Liver (tissue), 9 donors: ENCODE data around the gene ZBTB12. TPM values are rescaled to one million over a fixed set of nuclear protein-coding genes. Genes with fewer than 3 reads are reported as not detected.

Experiments
- DNase-seq: peaks from one replicate; pipeline ENCODE4 v3.0.0-alpha.2; 2017; ENCODE audit warnings: low spot score
- H3K27ac ChIP-seq, 2 donors: one replicate each; pipeline ENCODE4 v1.7.0; 2013; ENCODE audit warnings: inconsistent platforms in 2 of 2, low read length in 2 of 2, control low read depth in 1 of 2, low read depth in 1 of 2, mild to moderate bottlenecking in 1 of 2
- H3K27me3 ChIP-seq, 4 donors: one replicate each; pipeline versions ENCODE4 v1.6.1 to v1.7.0; 2013; ENCODE audit warnings: low read length in 3 of 4, inconsistent platforms in 1 of 4, mild to moderate bottlenecking in 1 of 4, moderate library complexity in 1 of 4; ENCODE audit not compliant: control insufficient read depth in 4 of 4, insufficient read depth in 4 of 4
- H3K36me3 ChIP-seq, 4 donors: one replicate each; pipeline versions ENCODE4 v1.6.1 to v1.7.0; 2013; ENCODE audit warnings: low read length in 3 of 4, mild to moderate bottlenecking in 3 of 4, low read depth in 1 of 4, moderate library complexity in 1 of 4; ENCODE audit not compliant: control insufficient read depth in 4 of 4, insufficient read depth in 3 of 4
- H3K4me1 ChIP-seq, 4 donors: one replicate each; pipeline versions ENCODE4 v1.6.1 to v1.7.0; 2013; ENCODE audit warnings: low read length in 3 of 4, mild to moderate bottlenecking in 3 of 4, moderate library complexity in 1 of 4; ENCODE audit not compliant: control insufficient read depth in 4 of 4, insufficient read depth in 4 of 4
- H3K4me3 ChIP-seq, 3 donors: one replicate each; pipeline versions ENCODE4 v1.6.1 to v1.7.0; 2013; ENCODE audit warnings: low read length in 3 of 3, control low read depth in 1 of 3, low read depth in 1 of 3, mild to moderate bottlenecking in 1 of 3
- H3K9ac ChIP-seq, 2 donors: one replicate each; pipeline ENCODE4 v1.7.0; 2013; ENCODE audit warnings: low read length in 2 of 2, mild to moderate bottlenecking in 2 of 2, moderate library complexity in 2 of 2, control low read depth in 1 of 2, low read depth in 1 of 2
- H3K9me3 ChIP-seq, 4 donors: one replicate each; pipeline versions ENCODE4 v1.6.1 to v1.7.0; 2013; ENCODE audit warnings: low read length in 3 of 4; ENCODE audit not compliant: control insufficient read depth in 4 of 4
- EGR1 ChIP-seq, 2 donors: IDR thresholded peaks; 2 replicates each; pipeline ENCODE4 v1.6.1; 2016 to 2018; ENCODE audit warnings: antibody characterized with exemption in 2 of 2, low read depth in 2 of 2
- FOXA1 ChIP-seq: IDR thresholded peaks from 2 replicates; pipeline ENCODE4 v1.6.1; 2016; ENCODE audit warnings: antibody characterized with exemption
- FOXA2 ChIP-seq: IDR thresholded peaks from 2 replicates; pipeline ENCODE4 v1.6.1; 2016; ENCODE audit warnings: antibody characterized with exemption
- GABPA ChIP-seq, 2 donors: IDR thresholded peaks in 1 of 2; conservative IDR thresholded peaks in 1 of 2; 2 replicates each; pipeline ENCODE4 v1.6.1; 2016; ENCODE audit warnings: antibody characterized with exemption in 2 of 2, mild to moderate bottlenecking in 1 of 2, moderate library complexity in 1 of 2
- HNF4A ChIP-seq, 2 donors: conservative IDR thresholded peaks; 2 replicates each; pipeline ENCODE4 v1.6.1; 2016; ENCODE audit warnings: antibody characterized with exemption in 2 of 2, mild to moderate bottlenecking in 2 of 2
- HNF4G ChIP-seq: IDR thresholded peaks from 2 replicates; pipeline ENCODE4 v1.6.1; 2016; ENCODE audit warnings: antibody characterized with exemption
- JUND ChIP-seq, 2 donors: IDR thresholded peaks; 2 replicates each; pipeline ENCODE4 v1.6.1; 2016; ENCODE audit warnings: antibody characterized with exemption in 2 of 2
- NR2F2 ChIP-seq: IDR thresholded peaks from 2 replicates; pipeline ENCODE4 v1.6.1; 2016; ENCODE audit warnings: antibody characterized with exemption
- RAD21 ChIP-seq, 2 donors: IDR thresholded peaks; 2 replicates each; pipeline ENCODE4 v1.6.1; 2016; ENCODE audit warnings: antibody characterized with exemption in 2 of 2, mild to moderate bottlenecking in 2 of 2
- RXRA ChIP-seq, 2 donors: IDR thresholded peaks; 2 replicates each; pipeline ENCODE4 v1.6.1; 2017 to 2018; ENCODE audit warnings: antibody characterized with exemption in 2 of 2, mild to moderate bottlenecking in 1 of 2
- SP1 ChIP-seq: IDR thresholded peaks from 2 replicates; pipeline ENCODE4 v1.6.1; 2018; ENCODE audit warnings: antibody characterized with exemption, mild to moderate bottlenecking
- TAF1 ChIP-seq: conservative IDR thresholded peaks from 2 replicates; pipeline ENCODE4 v1.6.1; 2016; ENCODE audit warnings: antibody characterized with exemption, mild to moderate bottlenecking
- YY1 ChIP-seq: IDR thresholded peaks from 2 replicates; pipeline ENCODE4 v1.6.1; 2016; ENCODE audit warnings: antibody characterized with exemption, mild to moderate bottlenecking
- WGBS: extraction: QIAGEN DNeasy Blood & Tissue Kit; methylation state at CpG from one replicate; pipeline ENCODE4 v1.1.7; 2013; 5-methylcytosine and 5-hydroxymethylcytosine counted together
- polyA plus RNA-seq, 2 donors: library from polyadenylated mRNA; stranded (reverse) in 1 of 2; unstranded in 1 of 2; fragments of 200-250 nt in 1 of 2; fragments of >200 nt in 1 of 2; fragmentation: Nextera tagmentation in 1 of 2; extraction: Ambion mirVana in 1 of 2; gene quantifications; one replicate each; pipeline versions ENCODE4 v1.2.1 to v1.2.3, GENCODE V29; 2013 to 2015
- total RNA-seq, 2 donors: library from RNA; depleted of rRNA; stranded (reverse); fragments of >200 nt; gene quantifications; one replicate each; pipeline ENCODE4 v1.2.3, GENCODE V29; 2014
- TF ChIP-seq, protein P1 (sequence below): IDR thresholded peaks from 2 replicates; pipeline ENCODE4 v1.6.1; 2016; ENCODE audit warnings: antibody characterized with exemption
- TF ChIP-seq, protein P2 (sequence below): IDR thresholded peaks from 2 replicates; pipeline ENCODE4 v1.6.1; 2016; ENCODE audit warnings: antibody characterized with exemption
- TF ChIP-seq, protein P3 (sequence below): IDR thresholded peaks from 2 replicates; pipeline ENCODE4 v1.6.1; 2016; ENCODE audit warnings: antibody characterized with exemption, mild to moderate bottlenecking
- TF ChIP-seq, protein P4 (sequence below): fragments of 150-350 bp; IDR thresholded peaks from 2 replicates; pipeline ENCODE4 v1.5.1; 2017; ENCODE audit warnings: improper control_type of control experiment, low read depth, low read length; ENCODE audit not compliant: missing input control
- TF ChIP-seq, protein P5 (sequence below): IDR thresholded peaks from 2 replicates; pipeline ENCODE4 v1.6.1; 2016; ENCODE audit warnings: antibody characterized with exemption
- donor health status: healthy.
- donor health status: healthy.
- donor health status: healthy.
- donor health status: healthy.
- donor health status: healthy.

ZBTB12 gene
- total and polyA plus RNA-seq, 4 donors = 0.25 to 2.3 (median 0.83) TPM; not detected in 1

DNA sequence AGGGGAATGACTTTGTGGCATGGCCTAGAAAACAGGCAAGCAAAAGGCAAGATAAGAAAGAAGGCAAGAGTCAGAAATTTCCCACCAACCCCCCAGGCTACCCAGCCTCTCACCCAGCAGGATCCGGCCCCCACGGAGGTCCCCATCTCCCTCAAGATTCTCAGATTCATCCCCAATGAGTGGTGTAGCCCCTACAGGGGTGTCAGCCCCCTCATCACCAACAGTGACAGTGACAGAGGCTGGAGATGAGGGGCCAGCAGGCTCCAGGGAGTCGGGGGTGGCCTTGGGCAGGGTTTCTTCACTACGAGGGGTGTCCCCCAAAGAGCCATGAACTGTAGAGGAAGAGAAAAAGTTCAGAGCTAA, 5.4 kb downstream of the ZBTB12 start:
- Histone ChIP-seq H3K27me3 (no peaks in the 10 kb centered on the region), H3K4me1 (peaks cover 10 to 36% (median 18%) of the 10 kb centered on the region in 4 donors), H3K4me3 (no peak overlapping the region), H3K27ac (peak overlapping the region; percentile 36 to 54), H3K36me3 (peaks cover 0 to 20% (median 10%) of the 10 kb centered on the region in 4 donors), H3K9ac (no peak overlapping the region), H3K9me3 (no peaks in the 10 kb centered on the region)
- 68% methylated on average over 4 of the region's 4 CpGs for WGBS
- TF ChIP-seq NR2F2 (no peak), JUND (IDR thresholded peaks at IDR 0.05) (no peak), YY1 (no peak), SP1 (no peak), RAD21 (IDR thresholded peaks at IDR 0.05) (no peak), EGR1 (IDR thresholded peaks at IDR 0.05; ENCODE audit: low read depth in 2 of 2) (no peak), HNF4A (conservative IDR thresholded peaks at IDR 0.05) (no peak), FOXA2 (no peak), HNF4G (no peak), TAF1 (no peak)
- DNase-seq = no peak

DNA sequence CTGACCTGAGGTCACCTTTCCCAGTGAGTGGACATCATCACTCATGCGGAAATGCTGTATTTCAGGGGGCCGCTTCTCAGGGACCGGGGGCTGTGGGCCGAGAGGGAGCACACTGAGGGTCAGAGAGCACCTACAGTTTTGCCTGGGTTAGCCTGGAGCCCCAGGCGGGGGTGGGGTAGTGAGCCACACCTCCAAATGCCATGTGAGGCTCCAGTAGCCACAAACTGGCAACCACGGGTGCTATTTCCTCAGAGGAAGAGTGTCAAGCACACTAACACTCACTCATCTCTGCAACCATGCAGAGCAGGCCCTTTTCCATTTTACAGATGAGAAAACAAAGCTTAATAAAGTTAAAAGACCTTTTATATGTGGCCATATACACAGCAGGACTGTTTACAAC, 9.1 kb downstream of the ZBTB12 start:
- Histone ChIP-seq H3K9me3 (no peaks in the 10 kb centered on the region), H3K4me1 (peaks cover 0 to 8% (median 3%) of the 10 kb centered on the region in 4 donors), H3K36me3 (peaks cover 0 to 34% (median 15%) of the 10 kb centered on the region in 4 donors), H3K9ac (no peak overlapping the region), H3K4me3 (no peak overlapping the region), H3K27me3 (no peaks in the 10 kb centered on the region), H3K27ac (no peak overlapping the region)
- WGBS = 88% methylated on average over 6 of the region's 6 CpGs
- TF ChIP-seq, protein P1, sequence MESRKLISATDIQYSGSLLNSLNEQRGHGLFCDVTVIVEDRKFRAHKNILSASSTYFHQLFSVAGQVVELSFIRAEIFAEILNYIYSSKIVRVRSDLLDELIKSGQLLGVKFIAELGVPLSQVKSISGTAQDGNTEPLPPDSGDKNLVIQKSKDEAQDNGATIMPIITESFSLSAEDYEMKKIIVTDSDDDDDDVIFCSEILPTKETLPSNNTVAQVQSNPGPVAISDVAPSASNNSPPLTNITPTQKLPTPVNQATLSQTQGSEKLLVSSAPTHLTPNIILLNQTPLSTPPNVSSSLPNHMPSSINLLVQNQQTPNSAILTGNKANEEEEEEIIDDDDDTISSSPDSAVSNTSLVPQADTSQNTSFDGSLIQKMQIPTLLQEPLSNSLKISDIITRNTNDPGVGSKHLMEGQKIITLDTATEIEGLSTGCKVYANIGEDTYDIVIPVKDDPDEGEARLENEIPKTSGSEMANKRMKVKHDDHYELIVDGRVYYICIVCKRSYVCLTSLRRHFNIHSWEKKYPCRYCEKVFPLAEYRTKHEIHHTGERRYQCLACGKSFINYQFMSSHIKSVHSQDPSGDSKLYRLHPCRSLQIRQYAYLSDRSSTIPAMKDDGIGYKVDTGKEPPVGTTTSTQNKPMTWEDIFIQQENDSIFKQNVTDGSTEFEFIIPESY = no peak
- TF ChIP-seq RXRA (IDR thresholded peaks at IDR 0.05) (no peak), SP1 (no peak), FOXA2 (no peak), FOXA1 (no peak), GABPA (IDR thresholded peaks at IDR 0.05 in 1 of 2, conservative IDR thresholded peaks at IDR 0.05 in 1 of 2) (no peak), TAF1 (no peak), HNF4G (no peak), JUND (IDR thresholded peaks at IDR 0.05) (no peak), YY1 (no peak), RAD21 (IDR thresholded peaks at IDR 0.05) (no peak), NR2F2 (no peak), HNF4A (conservative IDR thresholded peaks at IDR 0.05) (no peak), EGR1 (IDR thresholded peaks at IDR 0.05; ENCODE audit: low read depth in 2 of 2) (no peak)
- TF ChIP-seq, protein P2, sequence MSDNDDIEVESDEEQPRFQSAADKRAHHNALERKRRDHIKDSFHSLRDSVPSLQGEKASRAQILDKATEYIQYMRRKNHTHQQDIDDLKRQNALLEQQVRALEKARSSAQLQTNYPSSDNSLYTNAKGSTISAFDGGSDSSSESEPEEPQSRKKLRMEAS = no peak
- TF ChIP-seq, protein P3, sequence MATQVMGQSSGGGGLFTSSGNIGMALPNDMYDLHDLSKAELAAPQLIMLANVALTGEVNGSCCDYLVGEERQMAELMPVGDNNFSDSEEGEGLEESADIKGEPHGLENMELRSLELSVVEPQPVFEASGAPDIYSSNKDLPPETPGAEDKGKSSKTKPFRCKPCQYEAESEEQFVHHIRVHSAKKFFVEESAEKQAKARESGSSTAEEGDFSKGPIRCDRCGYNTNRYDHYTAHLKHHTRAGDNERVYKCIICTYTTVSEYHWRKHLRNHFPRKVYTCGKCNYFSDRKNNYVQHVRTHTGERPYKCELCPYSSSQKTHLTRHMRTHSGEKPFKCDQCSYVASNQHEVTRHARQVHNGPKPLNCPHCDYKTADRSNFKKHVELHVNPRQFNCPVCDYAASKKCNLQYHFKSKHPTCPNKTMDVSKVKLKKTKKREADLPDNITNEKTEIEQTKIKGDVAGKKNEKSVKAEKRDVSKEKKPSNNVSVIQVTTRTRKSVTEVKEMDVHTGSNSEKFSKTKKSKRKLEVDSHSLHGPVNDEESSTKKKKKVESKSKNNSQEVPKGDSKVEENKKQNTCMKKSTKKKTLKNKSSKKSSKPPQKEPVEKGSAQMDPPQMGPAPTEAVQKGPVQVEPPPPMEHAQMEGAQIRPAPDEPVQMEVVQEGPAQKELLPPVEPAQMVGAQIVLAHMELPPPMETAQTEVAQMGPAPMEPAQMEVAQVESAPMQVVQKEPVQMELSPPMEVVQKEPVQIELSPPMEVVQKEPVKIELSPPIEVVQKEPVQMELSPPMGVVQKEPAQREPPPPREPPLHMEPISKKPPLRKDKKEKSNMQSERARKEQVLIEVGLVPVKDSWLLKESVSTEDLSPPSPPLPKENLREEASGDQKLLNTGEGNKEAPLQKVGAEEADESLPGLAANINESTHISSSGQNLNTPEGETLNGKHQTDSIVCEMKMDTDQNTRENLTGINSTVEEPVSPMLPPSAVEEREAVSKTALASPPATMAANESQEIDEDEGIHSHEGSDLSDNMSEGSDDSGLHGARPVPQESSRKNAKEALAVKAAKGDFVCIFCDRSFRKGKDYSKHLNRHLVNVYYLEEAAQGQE = no peak
- TF ChIP-seq, protein P4, sequence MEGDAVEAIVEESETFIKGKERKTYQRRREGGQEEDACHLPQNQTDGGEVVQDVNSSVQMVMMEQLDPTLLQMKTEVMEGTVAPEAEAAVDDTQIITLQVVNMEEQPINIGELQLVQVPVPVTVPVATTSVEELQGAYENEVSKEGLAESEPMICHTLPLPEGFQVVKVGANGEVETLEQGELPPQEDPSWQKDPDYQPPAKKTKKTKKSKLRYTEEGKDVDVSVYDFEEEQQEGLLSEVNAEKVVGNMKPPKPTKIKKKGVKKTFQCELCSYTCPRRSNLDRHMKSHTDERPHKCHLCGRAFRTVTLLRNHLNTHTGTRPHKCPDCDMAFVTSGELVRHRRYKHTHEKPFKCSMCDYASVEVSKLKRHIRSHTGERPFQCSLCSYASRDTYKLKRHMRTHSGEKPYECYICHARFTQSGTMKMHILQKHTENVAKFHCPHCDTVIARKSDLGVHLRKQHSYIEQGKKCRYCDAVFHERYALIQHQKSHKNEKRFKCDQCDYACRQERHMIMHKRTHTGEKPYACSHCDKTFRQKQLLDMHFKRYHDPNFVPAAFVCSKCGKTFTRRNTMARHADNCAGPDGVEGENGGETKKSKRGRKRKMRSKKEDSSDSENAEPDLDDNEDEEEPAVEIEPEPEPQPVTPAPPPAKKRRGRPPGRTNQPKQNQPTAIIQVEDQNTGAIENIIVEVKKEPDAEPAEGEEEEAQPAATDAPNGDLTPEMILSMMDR = no peak
- TF ChIP-seq, protein P5, sequence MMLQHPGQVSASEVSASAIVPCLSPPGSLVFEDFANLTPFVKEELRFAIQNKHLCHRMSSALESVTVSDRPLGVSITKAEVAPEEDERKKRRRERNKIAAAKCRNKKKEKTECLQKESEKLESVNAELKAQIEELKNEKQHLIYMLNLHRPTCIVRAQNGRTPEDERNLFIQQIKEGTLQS = no peak
- DNase-seq = no peak
